ENCODE data around the gene ZNF407.

ZNF407 gene

GRCh38 chr18:74597662-74598349, at the start of gene ZNF407:
Gene ZNF407 (plus strand): TSS chr18:74597870. CDS start chr18:74631020, 33,150 bp downstream.
- TF ChIP-seq ELF4 (IDR thresholded peaks at IDR 0.05) (peak; percentile 39; the same call in 1 of the 2 replicates), ZNF384 (IDR thresholded peaks at IDR 0.05) (no peak), BHLHE40 (IDR thresholded peaks at IDR 0.05; ENCODE audit: borderline replicate concordance) (no peak), CTBP1 (IDR thresholded peaks at IDR 0.05; ENCODE audit: borderline replicate concordance) (no peak), PKNOX1 (IDR thresholded peaks at IDR 0.05) (peak; percentile 34; the same call in 1 of the 2 replicates), FOXM1 (IDR thresholded peaks at IDR 0.05; ENCODE audit: borderline replicate concordance) (no peak), ARNT (IDR thresholded peaks at IDR 0.05) (no peak), SP1 (IDR thresholded peaks at IDR 0.05) (no peak), FOXK2 (IDR thresholded peaks at IDR 0.05) (no peak), NFRKB (IDR thresholded peaks at IDR 0.05) (no peak), HDGF (IDR thresholded peaks at IDR 0.05; ENCODE audit: borderline replicate concordance) (no peak)
- peak; percentile 77 for DNase-seq (ENCODE audit: extremely low spot score)
- ChIA-PET POLR2A (no interaction called here), CTCF (no interaction called here)

GRCh38 chr18:74549591-74550104, 48.0 kb upstream of the ZNF407 start:
- TF ChIP-seq SUZ12 (IDR thresholded peaks at IDR 0.05) (no peak), FOXK2 (IDR thresholded peaks at IDR 0.05) (no peak), FOXM1 (IDR thresholded peaks at IDR 0.05; ENCODE audit: borderline replicate concordance) (no peak), HDGF (IDR thresholded peaks at IDR 0.05; ENCODE audit: borderline replicate concordance) (no peak), NFRKB (IDR thresholded peaks at IDR 0.05) (no peak), BHLHE40 (IDR thresholded peaks at IDR 0.05; ENCODE audit: borderline replicate concordance) (no peak), ARNT (IDR thresholded peaks at IDR 0.05) (no peak), PKNOX1 (IDR thresholded peaks at IDR 0.05) (no peak), SP1 (IDR thresholded peaks at IDR 0.05) (no peak), L3MBTL2 (conservative IDR thresholded peaks at IDR 0.05) (no peak), ZNF384 (IDR thresholded peaks at IDR 0.05) (no peak), TARDBP (IDR thresholded peaks at IDR 0.05) (no peak), CTBP1 (IDR thresholded peaks at IDR 0.05; ENCODE audit: borderline replicate concordance) (no peak), ELF4 (IDR thresholded peaks at IDR 0.05) (no peak), LEF1 (IDR thresholded peaks at IDR 0.05; ENCODE audit: borderline replicate concordance) (no peak), FOXA1 (IDR thresholded peaks at IDR 0.05) (no peak)
- ChIA-PET CTCF (interaction anchor here (0.6 kb wide), 1 partner anchor 509 kb away, joined by 3 read pairs; no protein-coding TSS in a partner anchor), POLR2A (no interaction called here)
- DNase-seq (ENCODE audit: extremely low spot score): no peak

GRCh38 chr18:74550886-74551285, 46.8 kb upstream of the ZNF407 start:
- TF ChIP-seq FOXK2 (IDR thresholded peaks at IDR 0.05) (no peak), FOXA1 (IDR thresholded peaks at IDR 0.05) (no peak), HDGF (IDR thresholded peaks at IDR 0.05; ENCODE audit: borderline replicate concordance) (no peak), FOXM1 (IDR thresholded peaks at IDR 0.05; ENCODE audit: borderline replicate concordance) (no peak), BHLHE40 (IDR thresholded peaks at IDR 0.05; ENCODE audit: borderline replicate concordance) (no peak), TARDBP (IDR thresholded peaks at IDR 0.05) (no peak), ARNT (IDR thresholded peaks at IDR 0.05) (no peak), SUZ12 (IDR thresholded peaks at IDR 0.05) (no peak), PKNOX1 (IDR thresholded peaks at IDR 0.05) (no peak)
- DNase-seq (ENCODE audit: extremely low spot score): no peak
- CTCF ChIA-PET: interaction anchor here (0.7 kb wide), 1 partner anchor 943 kb away, joined by 3 read pairs; no protein-coding TSS in a partner anchor
- POLR2A ChIA-PET: no interaction called here

GRCh38 chr18:74551452-74551851, 46.2 kb upstream of the ZNF407 start:
- TF ChIP-seq SP1 (IDR thresholded peaks at IDR 0.05) (no peak), ARNT (IDR thresholded peaks at IDR 0.05) (no peak), TARDBP (IDR thresholded peaks at IDR 0.05) (no peak), CTBP1 (IDR thresholded peaks at IDR 0.05; ENCODE audit: borderline replicate concordance) (no peak), PKNOX1 (IDR thresholded peaks at IDR 0.05) (no peak), FOXK2 (IDR thresholded peaks at IDR 0.05) (no peak), HDGF (IDR thresholded peaks at IDR 0.05; ENCODE audit: borderline replicate concordance) (no peak), ZNF384 (IDR thresholded peaks at IDR 0.05) (no peak), SUZ12 (IDR thresholded peaks at IDR 0.05) (no peak), ELF4 (IDR thresholded peaks at IDR 0.05) (no peak), BHLHE40 (IDR thresholded peaks at IDR 0.05; ENCODE audit: borderline replicate concordance) (no peak), LEF1 (IDR thresholded peaks at IDR 0.05; ENCODE audit: borderline replicate concordance) (no peak), FOXM1 (IDR thresholded peaks at IDR 0.05; ENCODE audit: borderline replicate concordance) (no peak), FOXA1 (IDR thresholded peaks at IDR 0.05) (no peak), L3MBTL2 (conservative IDR thresholded peaks at IDR 0.05) (no peak), NFRKB (IDR thresholded peaks at IDR 0.05) (no peak)
- ChIA-PET POLR2A (no interaction called here), CTCF (interaction anchor here (0.6 to 1.3 kb wide), 7 partner anchors 21 to 943 kb away, joined by 3 to 22 read pairs (median 3); partner anchors contain the start of gene CNDP2)
- no peak for DNase-seq (ENCODE audit: extremely low spot score)

GRCh38 chr18:74551936-74552555, 45.6 kb upstream of the ZNF407 start:
- TF ChIP-seq BHLHE40 (IDR thresholded peaks at IDR 0.05; ENCODE audit: borderline replicate concordance) (no peak), ZNF384 (IDR thresholded peaks at IDR 0.05) (no peak), ELF4 (IDR thresholded peaks at IDR 0.05) (no peak), FOXM1 (IDR thresholded peaks at IDR 0.05; ENCODE audit: borderline replicate concordance) (no peak), HDGF (IDR thresholded peaks at IDR 0.05; ENCODE audit: borderline replicate concordance) (no peak), LEF1 (IDR thresholded peaks at IDR 0.05; ENCODE audit: borderline replicate concordance) (no peak), FOXK2 (IDR thresholded peaks at IDR 0.05) (no peak)
- peak; percentile 70 for DNase-seq (ENCODE audit: extremely low spot score)
- ChIA-PET POLR2A (no interaction called here), CTCF (interaction anchor here (0.6 to 1.3 kb wide), 7 partner anchors 20 to 826 kb away, joined by 3 to 22 read pairs (median 3); partner anchors contain the start of gene CNDP2)
